ENCODE measurements around the gene CRB1. TPM values are rescaled to one million over a fixed set of nuclear protein-coding genes. Genes with fewer than 3 reads are reported as not detected.

Gene CRB1
- total and polyA plus RNA-seq, 9 of the 15 experiments (the other 6 are each of a cell fraction or from before 2014, with no cell fraction given), result 0.04 to 0.10 TPM; not detected in 7

DNA sequence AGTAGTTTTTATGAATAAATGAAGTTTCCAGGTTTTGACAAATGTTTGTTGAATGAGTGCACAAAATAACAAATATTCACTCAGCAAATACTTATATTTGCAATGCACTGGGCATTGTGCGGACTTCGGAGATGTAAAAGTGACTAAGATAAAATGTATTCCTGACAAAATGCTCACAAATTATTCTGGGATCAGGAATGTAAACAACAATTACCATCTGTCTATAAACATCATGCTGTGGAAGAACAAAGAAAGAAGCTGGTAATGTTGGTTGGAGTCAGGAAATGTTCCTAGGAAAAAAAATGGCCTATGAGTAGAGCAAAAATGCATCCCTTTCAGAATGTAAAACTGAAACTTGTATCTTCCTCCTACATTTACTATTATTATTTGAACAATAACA, 68.5 kb downstream of the CRB1 start (continued):
- TF ChIP-seq, protein P1, sequence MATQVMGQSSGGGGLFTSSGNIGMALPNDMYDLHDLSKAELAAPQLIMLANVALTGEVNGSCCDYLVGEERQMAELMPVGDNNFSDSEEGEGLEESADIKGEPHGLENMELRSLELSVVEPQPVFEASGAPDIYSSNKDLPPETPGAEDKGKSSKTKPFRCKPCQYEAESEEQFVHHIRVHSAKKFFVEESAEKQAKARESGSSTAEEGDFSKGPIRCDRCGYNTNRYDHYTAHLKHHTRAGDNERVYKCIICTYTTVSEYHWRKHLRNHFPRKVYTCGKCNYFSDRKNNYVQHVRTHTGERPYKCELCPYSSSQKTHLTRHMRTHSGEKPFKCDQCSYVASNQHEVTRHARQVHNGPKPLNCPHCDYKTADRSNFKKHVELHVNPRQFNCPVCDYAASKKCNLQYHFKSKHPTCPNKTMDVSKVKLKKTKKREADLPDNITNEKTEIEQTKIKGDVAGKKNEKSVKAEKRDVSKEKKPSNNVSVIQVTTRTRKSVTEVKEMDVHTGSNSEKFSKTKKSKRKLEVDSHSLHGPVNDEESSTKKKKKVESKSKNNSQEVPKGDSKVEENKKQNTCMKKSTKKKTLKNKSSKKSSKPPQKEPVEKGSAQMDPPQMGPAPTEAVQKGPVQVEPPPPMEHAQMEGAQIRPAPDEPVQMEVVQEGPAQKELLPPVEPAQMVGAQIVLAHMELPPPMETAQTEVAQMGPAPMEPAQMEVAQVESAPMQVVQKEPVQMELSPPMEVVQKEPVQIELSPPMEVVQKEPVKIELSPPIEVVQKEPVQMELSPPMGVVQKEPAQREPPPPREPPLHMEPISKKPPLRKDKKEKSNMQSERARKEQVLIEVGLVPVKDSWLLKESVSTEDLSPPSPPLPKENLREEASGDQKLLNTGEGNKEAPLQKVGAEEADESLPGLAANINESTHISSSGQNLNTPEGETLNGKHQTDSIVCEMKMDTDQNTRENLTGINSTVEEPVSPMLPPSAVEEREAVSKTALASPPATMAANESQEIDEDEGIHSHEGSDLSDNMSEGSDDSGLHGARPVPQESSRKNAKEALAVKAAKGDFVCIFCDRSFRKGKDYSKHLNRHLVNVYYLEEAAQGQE (IDR thresholded peaks at IDR 0.05; ENCODE audit: borderline replicate concordance), result no peak
- TF ChIP-seq, protein P1 (CRISPR knock-in tag; IDR thresholded peaks at IDR 0.05; ENCODE audit: low read depth), result no peak
- TF ChIP-seq ZNF263 (CRISPR knock-in tag; IDR thresholded peaks at IDR 0.05; ENCODE audit: borderline replicate concordance) (no peak), BRCA1 (IDR thresholded peaks at IDR 0.05) (no peak), BRCA1 (CRISPR knock-in tag; IDR thresholded peaks at IDR 0.05) (no peak), HSF4 (CRISPR knock-in tag; IDR thresholded peaks at IDR 0.05; ENCODE audit: borderline replicate concordance) (no peak), KLF1 (tag; IDR thresholded peaks at IDR 0.05) (no peak), NCOA1 (IDR thresholded peaks at IDR 0.05; ENCODE audit: low read depth) (no peak), GTF2E2 (tag; IDR thresholded peaks at IDR 0.05) (no peak)
